Measurements from ENCODE around the gene FHL1.

GRCh38 chrX:136143711-136144110 lies 3.6 kb upstream of the FHL1 start:
- TF ChIP-seq CTCF (IDR thresholded peaks at IDR 0.05) (no peak), POLR2AphosphoS5 (IDR thresholded peaks at IDR 0.05; ENCODE audit: insufficient read depth in 1 of 2, low read depth in 1 of 2) (no peak)
